Ammon's horn (tissue), 1 donor: ENCODE data around the gene GPER1.
A peak's percentile ranks its signal among the peaks of the same experiment; 100 is the strongest.
"Not testable (repeated sequence)": the region's sequence is repeated elsewhere in the genome, so short reads cannot be mapped to it uniquely, and the experiment has no call there.

Source experiments
- DNase-seq: peaks from one replicate; pipeline ENCODE4 v3.0.0-alpha.2; 2016; ENCODE audit warnings: low spot score

The GPER1 gene

GRCh38 chr7:1087952-1088920, at the start of gene GPER1:
GPER1 (plus strand) TSS chr7:1088113; CDS start chr7:1091729, 3,616 bp downstream.
- DNase-seq: peak; percentile 53

GRCh38 chr7:1040233-1040632, 47.7 kb upstream of the GPER1 start:
- not testable (repeated sequence) for DNase-seq

GRCh38 chr7:1040790-1041189, 47.1 kb upstream of the GPER1 start:
- peak; percentile 65 for DNase-seq

- no peak for DNase-seq
Measured at GRCh38 chr7:1041551-1042491, 46.1 kb upstream of the GPER1 start.

- DNase-seq: no peak
Measured at GRCh38 chr7:1042492-1042833, 45.5 kb upstream of the GPER1 start.

GRCh38 chr7:1043552-1044188, 44.2 kb upstream of the GPER1 start:
- DNase-seq: no peak

GRCh38 chr7:1044189-1045068, 43.5 kb upstream of the GPER1 start, which contains the start of gene GPR146:
GPR146 (plus strand) TSS chr7:1044546; CDS start chr7:1057516, 12,970 bp downstream.
- DNase-seq: peak; percentile 96

GRCh38 chr7:1045069-1046063, 42.5 kb upstream of the GPER1 start:
- DNase-seq: no peak

GRCh38 chr7:1046722-1047679, 40.9 kb upstream of the GPER1 start:
- no peak for DNase-seq

GRCh38 chr7:1049006-1049741, 38.7 kb upstream of the GPER1 start:
- no peak for DNase-seq

- no peak for DNase-seq
Measured at GRCh38 chr7:1049801-1050200, 38.1 kb upstream of the GPER1 start.

- DNase-seq: no peak
Measured at GRCh38 chr7:1050254-1050906, 37.5 kb upstream of the GPER1 start.

GRCh38 chr7:1050956-1051690, 36.8 kb upstream of the GPER1 start:
- no peak for DNase-seq

GRCh38 chr7:1052031-1052818, 35.7 kb upstream of the GPER1 start:
- DNase-seq: peak; percentile 53

- DNase-seq: no peak
Measured at GRCh38 chr7:1053002-1053411, 34.9 kb upstream of the GPER1 start.
